OCI-LY1 (cell line): ENCODE measurements around the gene FGD4.

ENCODE experiments used
- H2AFZ ChIP-seq: fragments of 200-600 bp; sonication (generic), shearing (Covaris generic); 2 replicates; pipeline ENCODE4 v1.6.0; 2014; ENCODE audit warnings: antibody characterized with exemption, mild to moderate bottlenecking, low read length
- H3F3A ChIP-seq: fragments of 200-600 bp; sonication (generic), shearing (Covaris generic); 2 replicates; pipeline ENCODE4 v1.6.0; 2014; ENCODE audit warnings: mild to moderate bottlenecking, antibody characterized with exemption, low read length, moderate library complexity; ENCODE audit not compliant: insufficient read depth
- H3K27ac ChIP-seq: fragments of 200-600 bp; sonication (generic); 2 replicates; pipeline ENCODE4 v1.5.1; 2014; ENCODE audit warnings: low read length, mixed run types, mild to moderate bottlenecking, low read depth; ENCODE audit not compliant: poor library complexity, severe bottlenecking
- H3K27me3 ChIP-seq: fragments of 200-600 bp; sonication (generic); 2 replicates; pipeline ENCODE4 v1.6.0; 2014; ENCODE audit warnings: antibody characterized with exemption, mild to moderate bottlenecking, low read length, moderate library complexity; ENCODE audit not compliant: insufficient read depth
- H3K36me3 ChIP-seq: fragments of 200-600 bp; sonication (generic); 2 replicates; pipeline ENCODE4 v1.6.1; 2014; ENCODE audit warnings: mild to moderate bottlenecking, antibody characterized with exemption, low read length, moderate library complexity, mixed read lengths; ENCODE audit not compliant: insufficient read depth
- H3K4me1 ChIP-seq: fragments of 200-600 bp; sonication (generic); 2 replicates; pipeline ENCODE4 v1.5.1; 2014; ENCODE audit warnings: mild to moderate bottlenecking, low read length, moderate library complexity; ENCODE audit not compliant: insufficient read depth, severe bottlenecking
- H3K4me2 ChIP-seq: fragments of 200-600 bp; sonication (generic), shearing (Covaris generic); 2 replicates; pipeline ENCODE4 v1.6.1; 2014; ENCODE audit warnings: low read length
- H3K4me3 ChIP-seq: fragments of 200-600 bp; sonication (generic); 2 replicates; pipeline ENCODE4 v1.5.1; 2014; ENCODE audit warnings: low read length, low read depth, mild to moderate bottlenecking, mixed read lengths; ENCODE audit not compliant: poor library complexity, severe bottlenecking
- H3K79me2 ChIP-seq: fragments of 200-600 bp; shearing (Covaris generic); 2 replicates; pipeline ENCODE4 v1.6.1; 2016; ENCODE audit warnings: mixed run types, low read length, mixed read lengths; ENCODE audit not compliant: insufficient read depth
- H3K9ac ChIP-seq: fragments of 200-600 bp; sonication (generic), shearing (Covaris generic); 2 replicates; pipeline ENCODE4 v1.6.1; 2014; ENCODE audit warnings: mild to moderate bottlenecking, low read length, mixed read lengths
- H3K9me2 ChIP-seq: fragments of 200-600 bp; sonication (generic), shearing (Covaris generic); 2 replicates; pipeline ENCODE4 v1.6.1; 2014; ENCODE audit warnings: low read depth, mild to moderate bottlenecking, low read length, mixed read lengths
- H3K9me3 ChIP-seq: fragments of 200-600 bp; shearing (Covaris generic); 2 replicates; pipeline ENCODE4 v1.6.1; 2014; ENCODE audit warnings: low read length, mixed read lengths
- H4K20me1 ChIP-seq: fragments of 200-600 bp; sonication (generic), shearing (Covaris generic); 2 replicates; pipeline ENCODE4 v1.6.0; 2016; ENCODE audit warnings: mild to moderate bottlenecking, low read length; ENCODE audit not compliant: insufficient read depth
- EZH2 ChIP-seq: fragments of 200-600 bp; sonication (generic), shearing (Covaris generic); IDR thresholded peaks from 2 replicates; pipeline ENCODE4 v1.8.0; 2017; ENCODE audit warnings: borderline replicate concordance, mixed run types, mild to moderate bottlenecking, antibody characterized with exemption, low read length, moderate library complexity, mixed read lengths
- TF ChIP-seq, protein P1 (sequence below): fragments of 200-600 bp; sonication (generic), shearing (Covaris generic); IDR thresholded peaks from 2 replicates; pipeline ENCODE4 v1.5.1; 2017; ENCODE audit warnings: mild to moderate bottlenecking, antibody characterized with exemption, low read length, moderate library complexity, mixed read lengths

FGD4 gene

DNA sequence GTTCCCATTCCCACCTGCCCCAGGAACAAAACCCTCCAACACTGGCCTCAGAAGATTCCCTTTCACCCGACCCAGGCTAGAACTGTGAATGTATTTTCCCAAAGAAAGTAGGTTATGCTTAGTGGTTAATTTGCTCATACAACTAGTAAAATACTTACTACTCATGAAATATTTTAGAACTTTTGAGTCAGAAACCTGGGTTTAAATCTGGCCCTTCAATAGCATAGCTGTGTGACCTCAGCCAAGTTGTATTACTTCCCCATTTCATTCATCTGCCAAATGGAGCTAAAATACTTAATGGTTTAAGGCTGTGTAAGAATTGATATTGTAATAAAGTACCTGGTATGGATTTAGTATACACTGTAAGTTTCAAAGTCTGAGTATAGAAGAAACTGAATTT is 210.6 kb downstream of the FGD4 start:
- H3K4me2 ChIP-seq, result no peak overlapping the region
- no peaks in the 10 kb centered on the region for H3K9me2 ChIP-seq
- peaks cover 52% of the 10 kb centered on the region for H3K36me3 ChIP-seq
- no peak for TF ChIP-seq EZH2
- TF ChIP-seq, protein P1, sequence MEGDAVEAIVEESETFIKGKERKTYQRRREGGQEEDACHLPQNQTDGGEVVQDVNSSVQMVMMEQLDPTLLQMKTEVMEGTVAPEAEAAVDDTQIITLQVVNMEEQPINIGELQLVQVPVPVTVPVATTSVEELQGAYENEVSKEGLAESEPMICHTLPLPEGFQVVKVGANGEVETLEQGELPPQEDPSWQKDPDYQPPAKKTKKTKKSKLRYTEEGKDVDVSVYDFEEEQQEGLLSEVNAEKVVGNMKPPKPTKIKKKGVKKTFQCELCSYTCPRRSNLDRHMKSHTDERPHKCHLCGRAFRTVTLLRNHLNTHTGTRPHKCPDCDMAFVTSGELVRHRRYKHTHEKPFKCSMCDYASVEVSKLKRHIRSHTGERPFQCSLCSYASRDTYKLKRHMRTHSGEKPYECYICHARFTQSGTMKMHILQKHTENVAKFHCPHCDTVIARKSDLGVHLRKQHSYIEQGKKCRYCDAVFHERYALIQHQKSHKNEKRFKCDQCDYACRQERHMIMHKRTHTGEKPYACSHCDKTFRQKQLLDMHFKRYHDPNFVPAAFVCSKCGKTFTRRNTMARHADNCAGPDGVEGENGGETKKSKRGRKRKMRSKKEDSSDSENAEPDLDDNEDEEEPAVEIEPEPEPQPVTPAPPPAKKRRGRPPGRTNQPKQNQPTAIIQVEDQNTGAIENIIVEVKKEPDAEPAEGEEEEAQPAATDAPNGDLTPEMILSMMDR, result no peak
- H3F3A ChIP-seq, result no peaks in the 10 kb centered on the region
- H2AFZ ChIP-seq, result no peak overlapping the region
- H3K4me3 ChIP-seq, result no peak overlapping the region
- no peak overlapping the region for H3K9ac ChIP-seq
- H3K27ac ChIP-seq, result no peak overlapping the region
- H3K79me2 ChIP-seq, result no peaks in the 10 kb centered on the region
- H3K9me3 ChIP-seq, result no peaks in the 10 kb centered on the region
- no peaks in the 10 kb centered on the region for H3K27me3 ChIP-seq
- no peaks in the 10 kb centered on the region for H4K20me1 ChIP-seq
- peaks cover 12% of the 10 kb centered on the region for H3K4me1 ChIP-seq

DNA sequence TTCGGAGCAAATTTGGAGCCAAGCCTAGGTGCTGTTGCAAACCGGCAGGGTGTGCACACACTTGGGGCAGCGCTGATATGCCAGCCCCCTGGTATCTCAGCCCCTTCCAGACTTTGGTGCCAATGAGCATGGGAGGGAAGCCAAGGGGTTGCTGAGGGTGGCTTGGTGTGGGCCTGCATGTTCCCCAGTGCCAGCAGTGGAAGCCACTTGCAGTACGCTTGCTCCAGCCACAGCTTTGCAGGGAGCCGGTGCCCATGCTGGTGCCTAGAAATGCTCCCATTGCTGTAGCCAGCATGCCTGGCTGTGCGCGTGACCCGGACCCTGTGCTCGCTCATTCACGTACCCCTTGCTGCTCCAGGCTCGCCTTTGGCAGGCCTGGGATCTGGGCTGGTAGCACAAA is 212.6 kb downstream of the FGD4 start:
- no peaks in the 10 kb centered on the region for H3K79me2 ChIP-seq
- no peak overlapping the region for H3K4me2 ChIP-seq
- no peak overlapping the region for H3K4me3 ChIP-seq
- no peaks in the 10 kb centered on the region for H4K20me1 ChIP-seq
- H3K27me3 ChIP-seq, result no peaks in the 10 kb centered on the region
- no peak overlapping the region for H3K9ac ChIP-seq
- no peak overlapping the region for H2AFZ ChIP-seq
- no peak for TF ChIP-seq EZH2
- TF ChIP-seq, protein P1, result no peak
- H3F3A ChIP-seq, result no peaks in the 10 kb centered on the region
- H3K36me3 ChIP-seq, result peaks cover 52% of the 10 kb centered on the region
- H3K9me2 ChIP-seq, result no peaks in the 10 kb centered on the region
- H3K4me1 ChIP-seq, result peaks cover 12% of the 10 kb centered on the region
- H3K9me3 ChIP-seq, result no peaks in the 10 kb centered on the region
- no peak overlapping the region for H3K27ac ChIP-seq

DNA sequence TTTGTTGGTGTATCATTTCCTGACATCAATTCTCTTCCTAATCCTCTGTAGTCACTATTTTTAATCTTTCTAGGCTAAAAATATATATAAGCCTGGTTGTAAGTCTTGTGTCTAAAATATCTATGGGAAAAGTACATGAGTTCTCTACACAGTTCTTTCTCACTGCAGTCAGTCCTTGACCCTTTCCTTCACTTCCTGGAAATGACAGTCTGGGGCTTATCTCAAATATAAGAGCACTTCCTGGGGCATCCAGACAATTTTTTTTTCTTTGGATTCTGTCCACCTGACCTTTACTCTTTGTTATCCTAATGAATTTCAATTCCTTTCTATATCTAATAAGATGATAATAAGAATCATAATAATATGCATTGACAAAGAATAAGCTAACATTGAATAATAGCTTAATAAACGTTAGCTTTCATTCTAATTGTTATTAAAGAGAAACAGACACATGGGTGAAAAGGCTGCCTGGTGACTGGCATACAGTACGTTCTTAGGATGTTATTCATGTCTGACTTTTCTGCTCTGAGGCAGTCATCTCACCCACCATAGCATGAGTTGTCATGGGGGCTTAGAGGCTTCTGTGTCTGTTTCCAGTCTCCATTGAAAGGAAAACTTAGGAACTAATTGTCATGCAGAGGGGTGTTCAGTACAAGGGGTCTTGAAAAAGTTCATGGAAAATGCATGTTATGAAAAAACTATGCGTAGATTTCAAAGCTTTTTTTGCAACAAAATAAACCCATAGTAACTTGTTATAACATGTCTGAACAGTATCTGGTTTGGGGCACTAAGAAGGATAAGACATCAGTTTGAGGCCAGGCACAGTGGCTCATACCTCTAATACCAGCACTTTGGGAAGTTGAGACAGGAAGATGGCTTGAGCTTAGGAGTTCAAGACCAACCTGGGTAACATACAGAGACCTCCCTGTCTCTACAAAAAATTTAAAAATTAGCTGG is 213.6 kb downstream of the FGD4 start:
- H3K36me3 ChIP-seq, result peaks cover 50% of the 10 kb centered on the region
- no peak overlapping the region for H3K4me2 ChIP-seq
- H3K9me2 ChIP-seq, result no peaks in the 10 kb centered on the region
- H3K27ac ChIP-seq, result no peak overlapping the region
- H3K79me2 ChIP-seq, result no peaks in the 10 kb centered on the region
- no peaks in the 10 kb centered on the region for H4K20me1 ChIP-seq
- H3K27me3 ChIP-seq, result no peaks in the 10 kb centered on the region
- no peaks in the 10 kb centered on the region for H3F3A ChIP-seq
- H2AFZ ChIP-seq, result no peak overlapping the region
- TF ChIP-seq EZH2, result no peak
- TF ChIP-seq, protein P1, result no peak
- no peaks in the 10 kb centered on the region for H3K9me3 ChIP-seq
- no peak overlapping the region for H3K4me3 ChIP-seq
- H3K4me1 ChIP-seq, result peaks cover 6% of the 10 kb centered on the region
- no peak overlapping the region for H3K9ac ChIP-seq
